Astrocyte of the hippocampus (primary cell): Measurements from ENCODE around the gene ANXA7.
"Not testable (repeated sequence)": the region's sequence is repeated elsewhere in the genome, so short reads cannot be mapped to it uniquely, and the experiment has no call there.

Experiments
- DNase-seq: peaks from one replicate; pipeline ENCODE4 v3.0.0; 2011; ENCODE audit warnings: low read depth, low spot score

Gene ANXA7

GRCh38 chr10:73339436-73339835, 74.4 kb downstream of the ANXA7 start:
- peak; percentile 31 for DNase-seq

GRCh38 chr10:73338801-73339368, 75.0 kb downstream of the ANXA7 start:
- DNase-seq, result no peak

- DNase-seq, result no peak
These were observed 80.7 kb downstream of the ANXA7 start for GRCh38 chr10:73333202-73333601.

- no peak for DNase-seq
These were observed 81.5 kb downstream of the ANXA7 start for GRCh38 chr10:73332379-73332778.

GRCh38 chr10:73328523-73328922, 85.3 kb downstream of the ANXA7 start:
- not testable (repeated sequence) for DNase-seq

GRCh38 chr10:73325290-73325689, 88.6 kb downstream of the ANXA7 start:
- DNase-seq, result not testable (repeated sequence)
